Gastroesophageal sphincter (tissue), 4 donors: Measurements from ENCODE around the gene TMEM165. TPM values are rescaled to one million over a fixed set of nuclear protein-coding genes. Genes with fewer than 3 reads are reported as not detected.

Experiments
- ATAC-seq: fragments of 150-250 bp; one replicate; pipeline ENCODE4 v1.9.1; 2016; ENCODE audit warnings: mild to moderate bottlenecking, moderate library complexity
- H3K27ac ChIP-seq, 4 donors: fragments of 200-600 bp; sonication (generic) in 3 of 4; 1 replicate in 3 of 4; 2 replicates in 1 of 4; pipeline ENCODE4 v1.5.1; 2016 to 2019
- H3K27me3 ChIP-seq: fragments of 200-600 bp; sonication (generic); one replicate; pipeline ENCODE4 v1.5.1; 2019
- H3K36me3 ChIP-seq, 2 donors: fragments of 200-600 bp; sonication (generic); one replicate each; pipeline ENCODE4 v1.5.1; 2019; ENCODE audit warnings: control low read depth in 1 of 2
- H3K4me1 ChIP-seq, 3 donors: fragments of 200-600 bp; sonication (generic); 1 replicate in 2 of 3; 2 replicates in 1 of 3; pipeline ENCODE4 v1.5.1; 2016 to 2019; ENCODE audit warnings: control low read depth in 2 of 3
- H3K4me3 ChIP-seq, 2 donors: fragments of 200-600 bp; sonication (generic); one replicate each; pipeline ENCODE4 v1.5.1; 2019; ENCODE audit warnings: mild to moderate bottlenecking in 1 of 2, moderate library complexity in 1 of 2
- H3K9me3 ChIP-seq, 3 donors: fragments of 200-600 bp; sonication (generic); one replicate each; pipeline ENCODE4 v1.5.1; 2017 to 2019; ENCODE audit warnings: control low read depth in 2 of 3
- CTCF ChIP-seq, 4 experiments: fragments of 200-600 bp in 2 of 4; fragments of 450-650 bp in 2 of 4; sonication (generic) in 1 of 4; IDR thresholded peaks; one replicate each; pipeline ENCODE4 v1.5.1; 2017 to 2019; ENCODE audit warnings: antibody characterized with exemption in 4 of 4, mild to moderate bottlenecking in 2 of 4, moderate library complexity in 2 of 4
- EP300 ChIP-seq: sonication (generic); formaldehyde crosslinking; IDR thresholded peaks from one replicate; pipeline ENCODE4 v1.6.1; 2017; ENCODE audit warnings: antibody characterized with exemption, mild to moderate bottlenecking
- POLR2A ChIP-seq, 2 donors: fragments of 450-650 bp; IDR thresholded peaks; one replicate each; pipeline ENCODE4 v1.6.1; 2017; ENCODE audit warnings: antibody characterized with exemption in 2 of 2, mild to moderate bottlenecking in 2 of 2, moderate library complexity in 1 of 2
- POLR2AphosphoS5 ChIP-seq: sonication (generic); formaldehyde crosslinking; IDR thresholded peaks from one replicate; pipeline ENCODE4 v1.6.1; 2017; ENCODE audit warnings: antibody characterized with exemption
- WGBS, 2 donors: methylation state at CpG; one replicate each; pipeline ENCODE4 v1.1.5; 2018; ENCODE audit warnings: low coverage in 1 of 2; 5-methylcytosine and 5-hydroxymethylcytosine counted together
- total RNA-seq, 4 donors: library from RNA; depleted of rRNA; stranded (reverse); fragments of >200 nt; gene quantifications; one replicate each; pipeline ENCODE4 v1.1.0, GENCODE V29; 2016

Gene TMEM165
- total RNA-seq = 100 to 1,000 TPM; 136 to 198 (median 169) TPM

- no peaks in the 10 kb centered on the region for H3K27me3 ChIP-seq
- no peaks in the 10 kb centered on the region for H3K9me3 ChIP-seq
- ATAC-seq = peak; percentile 97
- H3K27ac ChIP-seq = peak within 1 kb of the TSS; percentile 94 to 100 (median 98)
- TF ChIP-seq EP300 = no peak
- peak in 2 of 4 experiments; percentile 1 to 5 for TF ChIP-seq CTCF (IDR thresholded peaks at IDR 0.05)
- peak; percentile 98 to 99 for TF ChIP-seq POLR2A (IDR thresholded peaks at IDR 0.05)
- TF ChIP-seq POLR2AphosphoS5 = peak; percentile 97
- 2% methylated on average over 24 of the region's 95 CpGs; no CpG with 5 or more reads in 1 of the 2 donors for WGBS, 2 donors
- peak within 1 kb of the TSS; percentile 87 to 95 for H3K4me3 ChIP-seq
- peaks cover 2 to 40% (median 15%) of the 10 kb centered on the region in 3 donors for H3K4me1 ChIP-seq
- no peaks in the 10 kb centered on the region for H3K36me3 ChIP-seq
These were observed at the start of gene TMEM165 for GRCh38 chr4:55395529-55396307. Gene TMEM165, plus strand, starts transcription at chr4:55395957. Its CDS starts 233 bp downstream, at chr4:55396190.

- no peaks in the 10 kb centered on the region for H3K36me3 ChIP-seq
- peak within 1 kb of the TSS; percentile 35 to 83 for H3K4me3 ChIP-seq
- peak; percentile 96 for ATAC-seq
- peaks cover 0 to 27% (median 16%) of the 10 kb centered on the region in 3 donors for H3K4me1 ChIP-seq
- H3K9me3 ChIP-seq = no peaks in the 10 kb centered on the region
- TF ChIP-seq POLR2A (IDR thresholded peaks at IDR 0.05) (peak; percentile 58 to 59), POLR2AphosphoS5 (peak; percentile 20), CTCF (IDR thresholded peaks at IDR 0.05) (peak; percentile 88 to 95 (median 94)), EP300 (no peak)
- 0% methylated on average over 3 of the region's 95 CpGs for WGBS, 2 donors
- peak within 1 kb of the TSS; percentile 44 to 97 (median 94) for H3K27ac ChIP-seq
- H3K27me3 ChIP-seq = no peaks in the 10 kb centered on the region
These were observed 49.5 kb upstream of the TMEM165 start, which contains the start of gene SRD5A3 for GRCh38 chr4:55345980-55346850. Gene SRD5A3, plus strand, starts transcription at chr4:55346242. Its CDS starts 95 bp downstream, at chr4:55346337.

GRCh38 chr4:55346851-55347255 lies 48.9 kb upstream of the TMEM165 start:
- H3K4me1 ChIP-seq = peaks cover 0 to 27% (median 16%) of the 10 kb centered on the region in 3 donors
- WGBS, 2 donors = 31 to 69% methylated on average over 4 to 6 of the region's 16 CpGs

GRCh38 chr4:55347610-55348228 lies 48.0 kb upstream of the TMEM165 start:
- TF ChIP-seq EP300 (no peak), POLR2AphosphoS5 (peak; percentile 26), POLR2A (IDR thresholded peaks at IDR 0.05) (no peak)
- H3K27me3 ChIP-seq = no peaks in the 10 kb centered on the region
- no peak overlapping the region for H3K4me3 ChIP-seq
- H3K4me1 ChIP-seq = peaks cover 0 to 27% (median 16%) of the 10 kb centered on the region in 3 donors
- peak overlapping the region in 3 of 4 donors; percentile 93 to 97 (median 96) for H3K27ac ChIP-seq
- no peak for ATAC-seq
- WGBS, 2 donors = 77 to 83% methylated on average over 3 of the region's 3 CpGs
- H3K9me3 ChIP-seq = no peaks in the 10 kb centered on the region
- H3K36me3 ChIP-seq = no peaks in the 10 kb centered on the region

More at GRCh38 chr4:55346851-55347255, 48.9 kb upstream of the TMEM165 start:
- no peak for TF ChIP-seq POLR2A (IDR thresholded peaks at IDR 0.05)
- no peak for TF ChIP-seq POLR2AphosphoS5
- no peak for TF ChIP-seq EP300
- no peak for TF ChIP-seq CTCF (IDR thresholded peaks at IDR 0.05)
- Histone ChIP-seq H3K27me3 (no peaks in the 10 kb centered on the region), H3K27ac (peak overlapping the region; percentile 44 to 97 (median 94)), H3K36me3 (no peaks in the 10 kb centered on the region), H3K9me3 (no peaks in the 10 kb centered on the region), H3K4me3 (peak overlapping the region; percentile 35 to 83)
- peak; percentile 2 for ATAC-seq
